22Rv1 (cell line): ENCODE measurements around the gene EGF.

Source experiments
- H3K27ac ChIP-seq: fragments of 450-650 bp; 2 replicates; pipeline ENCODE4 v1.5.1; 2017
- CTCF ChIP-seq: fragments of 450-650 bp; IDR thresholded peaks from 2 replicates; pipeline ENCODE4 v1.5.1; 2017; ENCODE audit warnings: mild to moderate bottlenecking
- ZFX ChIP-seq: fragments of 450-650 bp; IDR thresholded peaks from 2 replicates; pipeline ENCODE4 v1.6.1; 2017; ENCODE audit warnings: antibody characterized with exemption, borderline replicate concordance

The EGF gene

GRCh38 chr4:109915385-109916026 lies 2.8 kb downstream of the EGF start:
- TF ChIP-seq CTCF = no peak
- no peak for TF ChIP-seq ZFX
- H3K27ac ChIP-seq = no peak overlapping the region

DNA sequence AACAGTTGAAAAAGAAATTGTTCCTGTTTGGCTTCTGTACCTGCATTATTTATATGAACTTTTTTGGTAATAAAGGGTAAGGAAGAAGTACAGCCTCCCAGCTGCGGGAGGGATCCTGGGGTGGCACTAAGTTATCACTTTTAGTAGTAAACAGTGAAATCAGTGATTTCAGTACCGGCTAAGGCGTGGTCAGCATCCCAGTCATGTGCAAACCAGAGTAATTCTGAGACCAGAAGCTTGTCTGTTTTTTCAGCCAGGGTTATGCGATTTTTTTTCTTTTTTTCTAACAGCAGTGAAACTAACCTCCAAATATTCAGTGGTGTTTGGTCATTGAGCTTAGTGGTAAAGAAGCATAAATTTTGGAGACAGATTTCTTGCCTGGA lies 3.3 kb downstream of the EGF start:
- no peak for TF ChIP-seq CTCF
- no peak for TF ChIP-seq ZFX
- H3K27ac ChIP-seq = no peak overlapping the region

- no peak for TF ChIP-seq CTCF
- TF ChIP-seq ZFX = no peak
- H3K27ac ChIP-seq = no peak overlapping the region
Observed at GRCh38 chr4:109921384-109921808, 8.7 kb downstream of the EGF start.

DNA sequence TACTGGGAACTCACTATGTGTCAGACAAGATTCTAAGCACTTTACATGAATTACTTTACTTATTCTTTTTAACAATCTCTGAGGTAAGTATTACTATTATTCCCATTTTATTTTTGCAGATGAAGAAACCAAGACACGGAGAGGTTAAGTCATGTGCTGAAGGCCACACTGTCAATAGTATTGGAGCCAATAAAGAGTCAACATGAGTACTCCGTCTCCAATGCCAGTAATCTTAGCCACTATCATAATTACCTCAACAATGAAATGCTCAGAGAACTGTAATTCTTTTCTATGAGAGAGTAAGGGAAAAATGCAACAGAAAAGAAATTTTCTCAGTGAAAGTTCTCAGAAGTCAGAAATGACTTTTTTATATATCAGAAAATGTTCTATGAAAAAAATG lies 12.7 kb downstream of the EGF start:
- H3K27ac ChIP-seq = no peak overlapping the region
- TF ChIP-seq ZFX (no peak), CTCF (no peak)

GRCh38 chr4:109928327-109929045 lies 15.8 kb downstream of the EGF start:
- no peak overlapping the region for H3K27ac ChIP-seq
- TF ChIP-seq ZFX (no peak), CTCF (no peak)

DNA sequence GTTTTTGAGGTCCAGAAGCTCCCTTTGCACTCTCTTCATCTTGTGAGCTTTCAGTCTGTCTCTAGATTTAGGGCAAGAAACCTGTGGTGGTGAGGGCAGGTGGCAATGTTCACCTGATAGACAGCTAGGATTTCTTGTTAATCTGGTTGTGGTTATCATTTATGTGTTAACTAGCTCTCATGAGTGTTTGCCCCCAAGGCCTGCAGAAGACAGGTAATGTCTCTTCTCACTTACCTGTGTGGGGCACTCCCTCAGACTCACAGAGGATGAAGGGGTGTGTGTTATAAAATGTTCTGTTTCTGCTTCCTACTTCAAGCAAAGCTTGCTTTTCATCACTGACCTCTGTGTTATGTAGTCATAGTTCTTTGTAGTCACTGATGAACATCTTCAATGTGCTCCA lies 17.8 kb downstream of the EGF start:
- no peak overlapping the region for H3K27ac ChIP-seq
- TF ChIP-seq ZFX = no peak
- no peak for TF ChIP-seq CTCF

GRCh38 chr4:109930872-109931271 lies 18.2 kb downstream of the EGF start:
- TF ChIP-seq CTCF = no peak
- no peak for TF ChIP-seq ZFX
- H3K27ac ChIP-seq = no peak overlapping the region
